PC-9 (cell line): ENCODE measurements around the gene ENKUR. TPM values are rescaled to one million over a fixed set of nuclear protein-coding genes. Genes with fewer than 3 reads are reported as not detected.
A peak's percentile ranks its signal among the peaks of the same experiment; 100 is the strongest.

ENCODE experiments used
- BruUV-seq: library from RNA; stranded (reverse); fragments of 400-500 nt; replicated peaks from 2 replicates; lab custom pipeline; 2021; lab: Mats Ljungman, UMichigan
- CTCF ChIA-PET: fragments of 300-600 bp; sonication (Branson Sonifier 250); formaldehyde crosslinking; loops from one replicate; lab custom pipeline; 2022; ENCODE audit warnings: antibody characterized with exemption; lab: Charles Lee
- POLR2A ChIA-PET: fragments of 300-600 bp; sonication (Branson Sonifier 250); formaldehyde crosslinking; loops from one replicate; lab custom pipeline; 2022; ENCODE audit warnings: antibody characterized with exemption; ENCODE audit not compliant: unreplicated experiment; lab: Charles Lee
- DNase-seq, 2 experiments: peaks; one replicate each; pipeline versions ENCODE4 v3.0.0 to v3.0.0-alpha.2; 2015 to 2022; ENCODE audit warnings: mixed read lengths in 1 of 2
- H2AFZ ChIP-seq: fragments of 200-600 bp; sonication (generic); 2 replicates; pipeline ENCODE4 v1.8.1; 2017; ENCODE audit warnings: antibody characterized with exemption
- H3F3A ChIP-seq: fragments of 200-600 bp; sonication (generic); 2 replicates; pipeline ENCODE4 v1.8.1; 2017; ENCODE audit warnings: antibody characterized with exemption, mild to moderate bottlenecking, low read depth; ENCODE audit not compliant: insufficient read depth
- H3K27ac ChIP-seq: fragments of 200-600 bp; sonication (generic); 2 replicates; pipeline ENCODE4 v1.6.1; 2016; ENCODE audit warnings: mixed run types
- H3K27me3 ChIP-seq: fragments of 200-600 bp; sonication (generic); 2 replicates; pipeline ENCODE4 v1.6.1; 2016; ENCODE audit warnings: low read depth, mixed run types; ENCODE audit not compliant: insufficient read depth
- H3K36me3 ChIP-seq: fragments of 200-600 bp; sonication (generic); 2 replicates; pipeline ENCODE4 v1.6.1; 2016; ENCODE audit warnings: low read depth, mixed run types
- H3K4me1 ChIP-seq: fragments of 200-600 bp; sonication (generic); replicated peaks from 2 replicates; pipeline ENCODE4 v1.6.1; 2016; ENCODE audit warnings: mixed run types; ENCODE audit not compliant: insufficient read depth
- H3K4me2 ChIP-seq: fragments of 200-600 bp; sonication (generic); 2 replicates; pipeline ENCODE4 v1.6.1; 2017; ENCODE audit warnings: mixed run types
- H3K4me3 ChIP-seq: fragments of 200-600 bp; sonication (generic); 2 replicates; pipeline ENCODE4 v1.6.1; 2016; ENCODE audit warnings: mixed run types
- H3K79me2 ChIP-seq: fragments of 200-600 bp; sonication (generic); 2 replicates; pipeline ENCODE4 v1.6.1; 2017; ENCODE audit warnings: low read depth, mixed run types
- H3K9me2 ChIP-seq: fragments of 200-600 bp; sonication (generic); 2 replicates; pipeline ENCODE4 v1.8.1; 2017; ENCODE audit warnings: mild to moderate bottlenecking; ENCODE audit not compliant: insufficient read depth
- H3K9me3 ChIP-seq: fragments of 200-600 bp; sonication (generic); 2 replicates; pipeline ENCODE4 v1.8.1; 2016; ENCODE audit warnings: low read depth; ENCODE audit not compliant: insufficient read depth
- H4K20me1 ChIP-seq: fragments of 200-600 bp; sonication (generic); 2 replicates; pipeline ENCODE4 v1.8.1; 2017; ENCODE audit not compliant: insufficient read depth
- EZH2 ChIP-seq: fragments of 200-600 bp; sonication (generic); IDR thresholded peaks from 2 replicates; pipeline ENCODE4 v1.8.0; 2017; ENCODE audit warnings: antibody characterized with exemption, low read depth
- intact Hi-C: fragments of 100-400 bp; cut with micrococcal nuclease; formaldehyde crosslinking; loops from one replicate; pipeline ENCODE4 v1.10.0; 2022; ENCODE audit not compliant: unreplicated experiment
- total RNA-seq: library from RNA; stranded (reverse); gene quantifications from 2 replicates; pipeline ENCODE4 v1.2.3, GENCODE V29; 2021
- TF ChIP-seq, protein P1 (sequence below): fragments of 200-600 bp; sonication (generic); conservative IDR thresholded peaks from 2 replicates; pipeline ENCODE4 v1.6.1; 2017; ENCODE audit warnings: mixed run types, antibody characterized with exemption, mild to moderate bottlenecking, moderate library complexity

The ENKUR gene
- total RNA-seq, 1 experiment from 2014 or later, result 1.0 TPM

GRCh38 chr10:25059990-25060389 lies 44.0 kb upstream of the ENKUR start:
- ChIA-PET CTCF (interaction anchor here (0.6 kb wide), 2 partner anchors 20 to 435 kb away, joined by 4 to 14 read pairs; no protein-coding TSS in a partner anchor), POLR2A (no interaction called here)
- no peaks in the 10 kb centered on the region for H3K9me2 ChIP-seq
- H3K27me3 ChIP-seq, result no peaks in the 10 kb centered on the region
- H4K20me1 ChIP-seq, result no peaks in the 10 kb centered on the region
- H3K9me3 ChIP-seq, result no peaks in the 10 kb centered on the region
- H3K79me2 ChIP-seq, result no peaks in the 10 kb centered on the region
- intact Hi-C loops, result loop anchor here (5.0 to 10.0 kb wide), 5 partner anchors 108 to 418 kb away; partner anchors contain the start of genes ARHGAP21 and PRTFDC1
- peak overlapping the region; percentile 66 for H3K4me2 ChIP-seq
- no peak overlapping the region; the same call in 1 of the 2 replicates for H3K4me3 ChIP-seq
- H3K27ac ChIP-seq, result peak overlapping the region; percentile 89
- peaks cover 42% of the 10 kb centered on the region for H3K4me1 ChIP-seq
- no peak overlapping the region for H2AFZ ChIP-seq
- peak; percentile 84 to 88 for DNase-seq
- BruUV-seq, result no TSS peak
- no peaks in the 10 kb centered on the region for H3K36me3 ChIP-seq
- peaks cover 34% of the 10 kb centered on the region for H3F3A ChIP-seq
- TF ChIP-seq, protein P1, sequence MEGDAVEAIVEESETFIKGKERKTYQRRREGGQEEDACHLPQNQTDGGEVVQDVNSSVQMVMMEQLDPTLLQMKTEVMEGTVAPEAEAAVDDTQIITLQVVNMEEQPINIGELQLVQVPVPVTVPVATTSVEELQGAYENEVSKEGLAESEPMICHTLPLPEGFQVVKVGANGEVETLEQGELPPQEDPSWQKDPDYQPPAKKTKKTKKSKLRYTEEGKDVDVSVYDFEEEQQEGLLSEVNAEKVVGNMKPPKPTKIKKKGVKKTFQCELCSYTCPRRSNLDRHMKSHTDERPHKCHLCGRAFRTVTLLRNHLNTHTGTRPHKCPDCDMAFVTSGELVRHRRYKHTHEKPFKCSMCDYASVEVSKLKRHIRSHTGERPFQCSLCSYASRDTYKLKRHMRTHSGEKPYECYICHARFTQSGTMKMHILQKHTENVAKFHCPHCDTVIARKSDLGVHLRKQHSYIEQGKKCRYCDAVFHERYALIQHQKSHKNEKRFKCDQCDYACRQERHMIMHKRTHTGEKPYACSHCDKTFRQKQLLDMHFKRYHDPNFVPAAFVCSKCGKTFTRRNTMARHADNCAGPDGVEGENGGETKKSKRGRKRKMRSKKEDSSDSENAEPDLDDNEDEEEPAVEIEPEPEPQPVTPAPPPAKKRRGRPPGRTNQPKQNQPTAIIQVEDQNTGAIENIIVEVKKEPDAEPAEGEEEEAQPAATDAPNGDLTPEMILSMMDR, result no peak
- TF ChIP-seq EZH2, result no peak

GRCh38 chr10:25057886-25058285 lies 41.9 kb upstream of the ENKUR start:
- Histone ChIP-seq H2AFZ (no peak overlapping the region), H3K9me3 (no peaks in the 10 kb centered on the region), H3K36me3 (no peaks in the 10 kb centered on the region), H3K4me2 (no peak overlapping the region), H3F3A (peaks cover 34% of the 10 kb centered on the region), H3K27ac (no peak overlapping the region), H3K9me2 (no peaks in the 10 kb centered on the region), H3K27me3 (no peaks in the 10 kb centered on the region), H3K79me2 (no peaks in the 10 kb centered on the region), H4K20me1 (no peaks in the 10 kb centered on the region), H3K4me1 (peaks cover 42% of the 10 kb centered on the region), H3K4me3 (no peak overlapping the region)
- no peak for TF ChIP-seq EZH2
- TF ChIP-seq, protein P1, result no peak
- intact Hi-C loops, result no loop called here
- no peak for DNase-seq
- BruUV-seq, result no TSS peak
- ChIA-PET CTCF (no interaction called here), POLR2A (no interaction called here)

- BruUV-seq, result no TSS peak
- ChIA-PET CTCF (no interaction called here), POLR2A (no interaction called here)
- no peaks in the 10 kb centered on the region for H3K27me3 ChIP-seq
- H3K9me2 ChIP-seq, result no peaks in the 10 kb centered on the region
- H2AFZ ChIP-seq, result no peak overlapping the region
- no peak overlapping the region for H3K4me2 ChIP-seq
- intact Hi-C loops, result no loop called here
- peaks cover 36% of the 10 kb centered on the region for H3K4me1 ChIP-seq
- TF ChIP-seq, protein P1, result no peak
- no peak for TF ChIP-seq EZH2
- H3F3A ChIP-seq, result peaks cover 27% of the 10 kb centered on the region
- H3K9me3 ChIP-seq, result no peaks in the 10 kb centered on the region
- DNase-seq, result no peak
- no peak overlapping the region for H3K27ac ChIP-seq
- H3K4me3 ChIP-seq, result no peak overlapping the region
- H3K36me3 ChIP-seq, result no peaks in the 10 kb centered on the region
- H3K79me2 ChIP-seq, result no peaks in the 10 kb centered on the region
- no peaks in the 10 kb centered on the region for H4K20me1 ChIP-seq
Measured at GRCh38 chr10:25056726-25057125, 40.8 kb upstream of the ENKUR start.
